ENCODE results near the gene CANT1.

DNA sequence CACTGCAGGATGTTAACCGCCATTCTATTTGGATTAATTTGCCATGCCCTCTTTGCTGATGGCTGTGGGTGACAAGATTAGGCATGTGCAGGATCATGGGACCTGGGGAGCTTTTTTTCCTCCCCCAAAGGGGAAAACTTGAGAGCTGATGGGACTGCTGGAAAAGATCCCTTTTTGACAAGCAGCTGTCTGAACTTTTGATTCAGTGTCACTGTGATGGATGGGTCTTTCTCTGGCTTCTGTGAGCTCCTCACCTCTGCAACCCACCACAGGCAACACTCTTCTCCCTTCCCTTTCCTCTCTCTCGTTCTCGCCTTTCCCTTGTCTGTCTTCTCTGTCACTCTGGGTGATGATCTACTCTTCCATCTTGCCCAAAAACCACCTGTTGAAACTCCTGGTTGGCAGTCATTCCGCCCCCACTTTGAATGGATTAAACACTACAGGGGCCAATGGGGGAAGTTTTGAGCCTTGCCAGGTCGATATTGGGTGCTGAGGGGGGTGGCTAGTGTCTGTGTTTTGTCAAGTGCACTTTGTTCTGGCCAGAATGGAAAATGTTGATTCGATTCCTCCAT lies 3.1 kb upstream of the CANT1 start:
- TF ChIP-seq POLR2AphosphoS5 (IDR thresholded peaks at IDR 0.05; ENCODE audit: borderline replicate concordance, low read depth, low read length) (no peak), EZH2 (IDR thresholded peaks at IDR 0.05) (no peak)
